Stimulated activated CD4-positive, alpha-beta T cell treated with anti-CD3 and anti-CD28 coated beads, Interleukin-15, amount 100 ng/mL, for 48 hours (primary cell): Measurements from ENCODE around the gene GADL1.

Source experiments
- DNase-seq, 2 donors: peaks; one replicate each; pipeline ENCODE4 v3.0.0-alpha.2; 2020; ENCODE audit warnings: low read depth in 2 of 2

The GADL1 gene

GRCh38 chr3:30677347-30677685 is 217.1 kb downstream of the GADL1 start:
- DNase-seq = no peak

GRCh38 chr3:30676424-30677346 is 217.8 kb downstream of the GADL1 start:
- no peak for DNase-seq
